ENCODE measurements around the gene PLK1. TPM values are rescaled to one million over a fixed set of nuclear protein-coding genes. Genes with fewer than 3 reads are reported as not detected.

The PLK1 gene
- total RNA-seq, 1 donor from 2014 or later: 29.9 TPM

GRCh38 chr16:23679986-23680336 lies 1.3 kb downstream of the PLK1 start:
- ATAC-seq: no peak

DNA sequence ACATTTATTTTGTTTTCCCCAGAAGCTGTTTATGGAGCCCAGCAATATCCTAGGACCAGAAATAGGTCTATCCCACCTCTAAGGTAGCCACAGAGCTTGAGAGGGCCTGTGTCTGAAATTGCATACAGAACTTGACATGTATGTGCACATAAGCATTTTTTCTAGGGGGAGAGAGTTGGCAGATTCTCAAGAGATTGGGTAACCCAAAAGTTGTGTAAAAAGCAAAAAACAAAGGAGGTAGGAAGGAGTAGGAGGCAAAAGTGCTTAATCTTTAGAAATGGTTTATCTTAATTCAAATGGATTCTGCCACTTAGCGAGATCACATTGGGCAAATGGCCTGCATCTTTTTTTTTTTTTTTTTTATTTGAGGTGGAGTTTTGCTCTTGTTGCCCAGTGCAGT lies 3.5 kb downstream of the PLK1 start:
- ATAC-seq: no peak

GRCh38 chr16:23683487-23683886 lies 4.8 kb downstream of the PLK1 start:
- ATAC-seq: no peak

DNA sequence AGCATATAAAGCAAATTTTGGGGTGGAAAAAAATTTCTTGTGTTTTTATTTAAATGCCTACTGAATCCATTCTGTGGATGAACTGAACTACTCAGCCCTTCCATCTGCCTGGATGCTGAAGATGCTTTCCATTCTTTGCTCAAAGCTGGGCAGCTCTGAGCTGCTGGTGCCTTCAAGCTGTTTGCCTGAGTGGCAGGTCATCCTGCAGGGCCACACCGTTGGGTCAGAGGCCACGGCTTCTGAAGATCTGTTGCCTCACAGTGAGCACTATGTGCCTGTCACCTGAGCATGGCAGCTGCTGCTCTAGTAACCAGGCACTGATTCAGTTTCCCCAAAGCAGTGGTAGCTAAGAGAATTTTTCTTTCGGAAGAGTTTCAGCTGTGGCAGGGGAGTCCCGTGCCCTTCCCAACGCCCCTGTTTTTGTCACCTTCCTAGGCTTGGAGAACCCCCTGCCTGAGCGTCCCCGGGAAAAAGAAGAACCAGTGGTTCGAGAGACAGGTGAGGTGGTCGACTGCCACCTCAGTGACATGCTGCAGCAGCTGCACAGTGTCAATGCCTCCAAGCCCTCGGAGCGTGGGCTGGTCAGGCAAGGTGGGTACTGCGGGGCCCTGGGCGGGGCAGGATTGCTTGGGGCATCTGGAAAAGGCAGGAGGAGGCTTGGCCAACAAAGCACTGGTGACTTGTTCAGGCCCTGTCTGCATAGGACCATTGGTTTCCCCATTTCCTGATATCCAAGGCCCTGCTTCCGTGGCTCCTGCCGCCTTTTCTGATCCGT lies 8.5 kb downstream of the PLK1 start:
- no peak for ATAC-seq

- ATAC-seq: no peak
Measured at GRCh38 chr16:23689442-23690187, 10.9 kb downstream of the PLK1 start.

DNA sequence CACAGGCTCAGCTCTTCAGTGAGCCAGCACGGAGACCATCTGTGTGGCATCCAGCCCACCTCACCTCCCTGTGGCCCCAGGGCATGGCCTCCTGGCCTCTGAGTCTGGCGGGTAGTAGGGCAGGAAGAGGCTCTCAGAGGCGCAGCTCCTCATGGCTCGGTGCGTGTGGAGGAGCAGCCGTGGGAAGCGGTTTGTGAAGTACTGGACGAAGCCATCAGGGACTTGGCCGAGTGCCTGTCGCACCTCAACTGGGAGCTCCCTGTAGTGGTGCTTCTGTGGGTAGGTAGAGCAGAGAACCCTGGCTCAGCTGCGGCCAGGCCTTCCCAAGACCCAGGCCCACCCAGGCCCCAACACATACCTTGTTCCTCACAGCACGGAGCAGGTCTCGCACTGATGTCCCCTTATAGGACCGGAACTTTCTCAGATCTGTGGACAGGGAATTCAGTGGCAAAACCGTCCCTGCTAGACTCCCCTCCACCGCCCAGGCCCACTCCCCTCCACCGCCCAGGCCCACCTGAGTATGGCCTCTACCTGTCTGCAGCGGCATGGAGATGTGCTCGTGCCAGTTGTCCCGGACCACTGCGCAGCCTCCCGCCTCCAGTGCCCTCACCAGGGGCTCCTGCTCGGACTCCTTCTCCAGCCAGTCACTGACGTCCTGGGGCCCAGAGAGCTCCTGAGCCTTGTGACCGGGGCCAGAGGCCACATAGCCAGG lies 12.2 kb downstream of the PLK1 start:
- ATAC-seq: peak; percentile 10

DNA sequence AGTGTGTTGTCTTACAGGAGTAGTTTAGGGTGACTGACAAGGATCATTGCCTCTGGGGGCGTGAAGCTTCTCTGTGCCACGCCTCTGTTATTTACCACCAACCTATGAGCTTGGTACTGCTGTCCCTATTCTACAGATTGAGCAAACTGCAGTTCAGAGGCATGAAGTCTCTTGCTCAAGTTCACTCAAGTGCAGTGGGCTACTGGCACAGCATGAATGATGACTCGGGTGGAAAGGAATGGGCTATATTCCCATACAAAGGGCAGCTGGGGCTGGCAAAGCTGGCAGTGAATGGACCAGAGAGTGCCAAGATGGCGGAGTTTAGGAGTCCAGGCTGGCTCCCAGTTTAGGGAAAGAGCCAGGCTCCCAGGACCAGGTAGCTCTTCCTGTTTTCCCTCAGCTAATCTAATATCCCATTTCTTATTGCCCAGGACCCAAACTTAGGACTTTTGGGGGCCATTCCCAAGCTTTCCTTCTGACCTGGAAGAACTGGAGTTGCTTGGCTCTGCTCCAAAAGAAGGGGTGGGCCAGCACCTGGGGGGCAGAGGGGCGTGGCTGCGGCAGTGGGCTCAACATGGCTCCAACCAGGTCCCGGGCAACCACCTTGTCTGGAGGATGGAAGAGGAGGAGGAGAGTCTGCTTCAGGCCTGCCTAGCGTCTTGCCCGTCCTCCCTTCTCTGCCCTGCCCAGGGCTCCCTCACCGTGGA lies 12.9 kb downstream of the PLK1 start:
- no peak for ATAC-seq

- ATAC-seq: no peak
Measured at GRCh38 chr16:23692190-23692837, 13.6 kb downstream of the PLK1 start.

DNA sequence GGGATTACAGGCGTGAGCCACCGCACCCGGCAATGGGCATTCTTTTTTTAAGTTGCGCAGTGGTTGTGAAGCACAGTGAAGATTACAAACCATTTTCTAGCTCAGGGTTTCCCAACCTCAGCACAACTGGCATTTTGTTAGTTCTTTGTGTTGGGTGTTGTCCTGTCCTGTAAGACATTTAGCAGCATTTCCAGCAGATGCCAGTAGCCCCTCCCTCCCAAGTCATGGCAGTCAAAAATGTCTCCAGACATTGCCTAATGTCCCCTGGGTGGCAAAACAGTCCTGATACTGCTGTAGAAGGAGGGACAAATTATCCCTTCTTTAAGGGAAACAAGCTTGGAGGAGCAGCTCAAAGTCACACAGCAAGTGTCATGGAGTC lies 15.6 kb downstream of the PLK1 start:
- no peak for ATAC-seq

GRCh38 chr16:23694644-23695373 lies 16.1 kb downstream of the PLK1 start:
- no peak for ATAC-seq

- ATAC-seq: no peak
Measured at GRCh38 chr16:23695756-23696155, 17.1 kb downstream of the PLK1 start.

DNA sequence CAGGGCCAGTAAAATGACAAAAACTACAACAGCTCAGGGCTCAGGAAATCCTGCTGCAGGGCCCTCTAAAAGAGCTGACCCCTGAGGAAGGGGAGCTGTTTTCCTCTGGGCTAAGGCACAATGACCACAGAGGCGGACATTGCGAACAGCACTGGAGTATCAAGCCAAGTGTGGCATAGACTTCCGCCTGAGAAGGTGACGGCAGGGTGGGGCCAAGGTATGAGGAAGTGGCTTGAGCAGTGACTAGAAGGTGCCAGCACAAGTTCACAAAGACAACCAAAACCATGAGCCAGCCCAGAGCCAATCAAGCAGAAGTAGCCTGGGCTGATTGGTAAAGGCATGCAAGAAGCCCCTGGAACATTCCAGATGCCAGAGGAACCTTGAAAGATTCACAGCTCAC lies 20.4 kb downstream of the PLK1 start:
- ATAC-seq: peak; percentile 94

DNA sequence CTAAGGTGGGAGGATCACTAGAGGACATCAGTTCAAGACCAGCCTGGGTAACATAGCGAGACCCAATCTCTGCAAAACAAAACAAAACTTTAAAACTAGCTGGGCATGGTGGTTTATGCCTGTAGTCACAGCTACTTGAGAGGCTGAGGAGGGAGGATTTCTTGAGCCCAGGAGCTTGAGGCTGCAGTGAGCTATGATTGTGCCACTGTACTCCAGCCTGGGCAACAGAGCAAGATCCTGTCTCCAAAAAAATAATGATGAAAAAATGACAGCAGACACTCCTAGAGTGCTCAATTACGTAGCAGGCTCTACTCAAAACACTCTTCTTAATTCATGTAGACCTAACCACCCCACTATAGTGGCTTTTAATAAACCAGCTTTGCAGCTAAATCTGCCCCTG lies 21.4 kb downstream of the PLK1 start:
- ATAC-seq: no peak

DNA sequence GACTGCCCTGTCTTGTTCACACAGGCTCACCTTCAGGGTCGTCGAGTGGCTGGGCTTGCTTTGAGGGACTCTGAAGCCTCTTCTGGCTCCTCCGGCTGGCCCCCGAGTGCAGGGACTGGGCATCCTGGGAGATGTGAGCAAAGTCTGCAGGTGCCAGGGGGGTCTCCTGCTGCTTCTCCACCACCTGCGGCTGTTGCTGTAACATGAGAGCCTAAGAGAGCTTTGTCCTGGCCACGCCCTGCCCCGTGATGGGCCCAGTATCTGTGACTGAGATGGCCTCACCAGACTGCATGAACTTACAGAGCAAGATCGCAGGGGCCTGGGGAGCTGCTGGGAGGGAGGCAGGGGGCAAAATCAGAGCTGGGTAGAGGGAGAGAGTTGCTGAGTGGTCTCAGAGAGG lies 21.8 kb downstream of the PLK1 start:
- peak; percentile 20 for ATAC-seq

- ATAC-seq: no peak
Measured at GRCh38 chr16:23701045-23701444, 22.4 kb downstream of the PLK1 start.

GRCh38 chr16:23702951-23703350 lies 24.3 kb downstream of the PLK1 start:
- ATAC-seq: no peak

DNA sequence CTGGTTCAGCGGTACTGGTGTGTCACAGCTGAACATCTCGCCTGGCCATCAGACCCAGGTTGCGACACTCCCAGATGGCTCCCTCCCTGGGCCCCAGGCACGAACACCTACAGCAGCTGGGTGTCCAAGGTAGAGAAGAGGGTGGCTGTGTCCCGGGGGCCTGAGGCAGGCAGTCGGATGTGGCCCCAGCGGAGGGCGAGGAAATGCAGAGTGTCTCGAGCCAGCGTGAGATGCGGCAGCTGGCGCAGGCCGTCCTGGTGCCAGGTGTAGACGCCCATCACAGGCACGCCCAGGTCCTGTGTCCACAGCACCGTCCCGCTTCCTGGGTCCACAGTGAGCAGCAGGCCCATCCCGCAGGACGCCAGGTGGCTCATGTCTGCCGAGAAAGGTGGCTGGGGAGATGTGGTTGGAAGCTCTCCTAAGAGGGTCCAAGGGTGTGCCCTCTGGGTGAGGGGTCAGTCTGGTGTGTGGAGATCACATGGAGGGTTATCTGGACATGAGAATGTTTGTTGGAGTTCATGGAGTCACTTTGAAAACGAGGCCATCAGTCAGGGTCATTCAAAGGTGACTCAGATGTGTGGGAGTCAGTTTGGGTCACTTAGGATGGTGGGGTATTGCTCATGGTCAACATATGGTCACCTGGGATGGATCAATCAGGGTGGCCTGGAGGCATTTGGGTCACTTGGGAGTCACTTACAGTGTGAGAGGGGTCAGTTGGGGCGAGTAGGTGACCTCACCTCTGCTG lies 26.3 kb downstream of the PLK1 start:
- ATAC-seq: no peak

DNA sequence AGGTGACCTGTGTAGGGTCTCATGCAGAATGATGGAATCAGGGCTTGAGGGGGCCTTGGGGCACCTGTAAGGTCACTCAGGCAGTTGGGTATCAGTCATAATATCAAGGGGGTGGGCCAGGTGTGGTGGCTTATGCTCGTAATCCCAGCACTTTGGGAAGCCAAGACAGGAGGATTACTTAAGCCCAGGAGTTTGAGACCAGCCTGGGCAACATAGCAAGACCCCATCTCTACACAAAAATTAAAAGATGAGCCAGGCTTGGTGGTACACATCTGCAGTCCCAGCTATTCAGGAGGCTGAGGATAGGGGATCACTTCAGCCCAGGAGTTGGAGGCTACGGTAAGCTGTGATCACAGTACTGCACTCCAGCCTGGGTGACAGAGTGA lies 26.8 kb downstream of the PLK1 start:
- no peak for ATAC-seq

DNA sequence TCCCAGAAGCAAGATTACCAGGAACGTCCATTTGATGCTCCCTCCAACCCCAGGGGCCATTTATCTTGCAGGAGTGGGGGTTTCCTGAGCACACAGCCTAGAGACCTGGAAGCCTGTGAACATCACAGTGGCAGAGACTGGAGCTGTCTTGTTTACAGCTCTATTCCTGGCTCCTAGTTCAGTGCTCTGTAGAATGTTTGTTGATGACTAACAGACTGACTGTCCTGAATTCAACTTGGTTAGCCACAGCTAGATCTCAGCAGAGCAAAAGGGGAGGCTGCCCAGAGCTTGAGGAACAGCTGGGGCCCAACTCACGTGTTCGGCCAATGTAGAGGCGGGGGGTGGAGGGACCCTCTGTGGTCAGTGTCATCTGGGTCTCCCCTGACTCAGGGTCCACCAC lies 27.8 kb downstream of the PLK1 start:
- ATAC-seq: no peak

DNA sequence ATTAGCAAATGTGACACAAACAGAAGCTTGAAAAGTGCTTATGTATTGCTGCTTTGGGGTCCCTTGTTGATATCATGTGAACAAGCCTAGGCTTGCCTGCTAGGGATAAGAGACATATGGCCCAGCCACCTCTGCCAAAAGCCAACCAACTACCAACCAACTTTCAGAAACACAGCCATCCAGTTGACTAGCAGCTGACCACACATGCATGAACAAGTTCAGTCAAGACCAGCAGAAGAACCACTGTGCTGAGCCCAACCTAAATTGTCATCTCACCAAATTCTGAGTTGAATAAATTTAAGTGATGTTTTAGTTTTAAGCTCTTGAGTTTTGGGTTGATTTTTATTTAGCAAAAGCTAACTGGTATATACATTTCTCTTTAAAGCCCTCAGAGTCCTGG lies 30.8 kb downstream of the PLK1 start:
- ATAC-seq: no peak

DNA sequence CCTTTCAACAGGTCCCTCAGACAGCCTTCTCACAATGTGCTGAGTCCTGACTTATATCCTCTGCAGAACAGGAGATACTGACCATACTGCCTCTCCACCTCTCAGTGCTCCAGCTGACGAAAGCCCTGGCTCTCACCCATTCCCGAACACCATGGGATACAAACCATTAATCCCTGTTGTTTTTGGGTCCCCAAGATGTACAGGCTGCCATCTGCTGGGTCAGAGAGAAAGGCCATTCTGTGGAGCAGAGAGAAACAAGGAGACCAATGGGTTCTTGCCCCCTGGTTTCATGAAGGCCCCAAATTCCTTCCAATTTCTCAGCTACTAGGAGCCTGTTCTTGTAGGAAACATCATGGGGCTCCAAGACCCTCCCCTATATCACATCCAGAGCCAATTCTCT lies 31.3 kb downstream of the PLK1 start:
- ATAC-seq: no peak
